Right renal cortex interstitium (tissue), 3 donors: Measurements from ENCODE around the gene FOSB. TPM values are rescaled to one million over a fixed set of nuclear protein-coding genes. Genes with fewer than 3 reads are reported as not detected.

Experiments used
- DNase-seq, 3 donors: peaks; one replicate each; pipeline ENCODE4 v3.0.0-alpha.2; 2013; ENCODE audit warnings: low read depth in 3 of 3, low spot score in 2 of 3
- polyA plus RNA-seq, 3 donors: library from polyadenylated mRNA; unstranded; fragments of 120-200 nt; gene quantifications; one replicate each; pipeline ENCODE4 v1.2.1, GENCODE V29; 2013; ENCODE audit not compliant: insufficient read length in 3 of 3

FOSB gene
- polyA plus RNA-seq, 3 donors, result 14.3 to 88.2 (median 22.1) TPM

- DNase-seq, result no peak
Observed at GRCh38 chr19:45517238-45517637, 49.4 kb downstream of the FOSB start.

- DNase-seq, result no peak
Observed at GRCh38 chr19:45517641-45518468, 50.1 kb downstream of the FOSB start.

- no peak for DNase-seq
Observed at GRCh38 chr19:45518469-45518826, 50.7 kb downstream of the FOSB start.

DNA sequence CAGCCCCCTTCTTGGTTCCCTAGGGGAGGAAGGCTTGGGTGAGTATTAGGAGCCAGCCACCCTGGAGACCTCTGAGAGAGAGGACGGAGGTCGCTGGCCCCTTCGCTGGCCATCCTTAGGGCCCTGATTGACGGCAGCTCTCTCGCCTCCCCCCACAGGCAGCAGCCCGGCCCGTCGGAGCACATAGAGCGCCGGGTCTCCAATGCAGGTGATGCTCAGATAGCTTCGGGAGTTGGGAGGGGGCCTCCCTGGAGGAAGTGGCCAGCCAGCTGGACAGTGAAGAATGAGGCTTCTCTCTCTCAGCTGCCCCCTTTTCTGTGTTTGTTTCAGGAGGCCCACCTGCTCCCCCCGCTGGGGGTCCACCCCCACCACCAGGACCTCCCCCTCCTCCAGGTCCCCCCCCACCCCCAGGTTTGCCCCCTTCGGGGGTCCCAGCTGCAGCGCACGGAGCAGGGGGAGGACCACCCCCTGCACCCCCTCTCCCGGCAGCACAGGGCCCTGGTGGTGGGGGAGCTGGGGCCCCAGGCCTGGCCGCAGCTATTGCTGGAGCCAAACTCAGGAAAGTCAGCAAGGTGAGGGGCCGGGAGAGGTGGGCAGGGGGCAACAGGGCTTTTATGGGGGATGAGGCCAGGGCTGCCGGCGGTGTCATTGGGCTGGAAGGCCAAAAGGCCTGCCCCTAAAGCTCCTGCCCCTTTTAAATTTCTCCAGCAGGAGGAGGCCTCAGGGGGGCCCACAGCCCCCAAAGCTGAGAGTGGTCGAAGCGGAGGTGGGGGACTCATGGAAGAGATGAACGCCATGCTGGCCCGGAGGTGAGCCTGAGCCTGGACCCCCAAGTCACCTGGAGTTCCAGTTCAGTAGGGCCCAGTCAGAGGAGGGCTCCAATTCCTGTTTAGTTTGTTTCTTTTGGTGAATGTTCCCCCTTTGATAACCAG, 54.5 kb downstream of the FOSB start:
- no peak for DNase-seq

DNA sequence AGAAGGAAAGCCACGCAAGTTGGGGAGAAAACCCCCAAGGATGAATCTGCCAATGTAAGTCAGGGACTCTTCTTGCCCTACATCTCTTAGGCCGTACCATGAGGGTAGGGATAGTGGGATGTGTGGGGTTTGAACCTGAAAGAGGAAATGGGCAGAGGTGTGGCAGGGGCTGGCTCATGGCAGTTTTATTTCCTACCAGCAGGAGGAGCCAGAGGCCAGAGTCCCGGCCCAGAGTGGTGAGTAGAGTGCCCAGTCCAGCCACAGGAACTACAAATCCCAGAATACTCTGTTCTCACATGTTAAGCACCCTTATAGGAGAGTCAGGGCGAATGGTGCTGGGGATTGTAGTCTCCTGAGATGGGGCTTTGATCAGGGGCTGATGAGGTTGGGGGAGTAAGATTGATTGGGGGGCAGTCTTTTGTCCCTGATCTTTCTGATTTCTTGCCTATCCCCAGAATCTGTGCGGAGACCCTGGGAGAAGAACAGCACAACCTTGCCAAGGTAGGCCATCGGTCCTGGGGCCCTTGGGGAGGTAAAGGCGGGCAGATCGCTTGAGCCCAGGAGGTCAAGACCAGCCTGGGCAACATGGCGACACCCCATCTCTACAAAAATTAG, 56.0 kb downstream of the FOSB start:
- DNase-seq, result peak; percentile 69 to 80 (median 72)

GRCh38 chr19:45524575-45525129, 56.9 kb downstream of the FOSB start:
- no peak for DNase-seq

Other genes with a start within 250 kb of the FOSB start
- gene EXOC3L2, start 222.6 kb upstream of the FOSB start, polyA plus RNA-seq, result 1 to 10 TPM; 6.0 to 7.1 (median 7.0) TPM
- 10 to 100 TPM; 38.3 to 41.9 (median 39.6) TPM for gene MARK4, start 216.7 kb upstream of the FOSB start, polyA plus RNA-seq
- 1 to 10 TPM in 1 of 3 donors, under 1 TPM in 2; 0.57 to 1.7 (median 0.79) TPM for gene CKM, start 145.1 kb upstream of the FOSB start, polyA plus RNA-seq
- gene KLC3, start 127.2 kb upstream of the FOSB start, polyA plus RNA-seq, result 1 to 10 TPM in 2 of 3 donors, under 1 TPM in 1; 0.97 to 1.1 (median 1.1) TPM
- gene ERCC2, start 97.4 kb upstream of the FOSB start, polyA plus RNA-seq, result 10 to 100 TPM; 27.7 to 34.3 (median 33.7) TPM
- gene PPP1R13L, start 62.9 kb upstream of the FOSB start, polyA plus RNA-seq, result 1 to 10 TPM; 6.2 to 8.9 (median 6.5) TPM
- gene POLR1G, start 61.4 kb upstream of the FOSB start, polyA plus RNA-seq, result 1 to 10 TPM; 2.8 to 3.6 (median 3.1) TPM
- gene ERCC1, start 44.1 kb upstream of the FOSB start, polyA plus RNA-seq, result 10 to 100 TPM; 62.5 to 68.7 (median 68.7) TPM
- gene RTN2, start 29.1 kb downstream of the FOSB start, polyA plus RNA-seq, result 10 to 100 TPM in 1 of 3 donors, 1 to 10 TPM in 2; 7.6 to 11.1 (median 9.0) TPM
- gene PPM1N, start 30.4 kb downstream of the FOSB start, polyA plus RNA-seq, result under 1 TPM in 2 of 3 donors, not detected in 1; 0.17 to 0.24 TPM
- gene VASP, start 39.5 kb downstream of the FOSB start, polyA plus RNA-seq, result 10 to 100 TPM; 45.6 to 49.3 (median 48.8) TPM
- 10 to 100 TPM in 2 of 3 donors, 1 to 10 TPM in 1; 9.7 to 12.0 (median 10.5) TPM for gene OPA3, start 116.8 kb downstream of the FOSB start, polyA plus RNA-seq
- gene GPR4, start 134.2 kb downstream of the FOSB start, polyA plus RNA-seq, result 1 to 10 TPM; 4.7 to 5.5 (median 4.9) TPM
- 10 to 100 TPM; 17.1 to 20.6 (median 17.2) TPM for gene EML2, start 171.4 kb downstream of the FOSB start, polyA plus RNA-seq
- under 1 TPM; 0.28 to 0.47 (median 0.43) TPM for gene GIPR, start 200.2 kb downstream of the FOSB start, polyA plus RNA-seq
- gene SNRPD2, start 224.0 kb downstream of the FOSB start, polyA plus RNA-seq, result 100 to 1,000 TPM; 326 to 373 (median 358) TPM
- gene QPCTL, start 224.7 kb downstream of the FOSB start, polyA plus RNA-seq, result 1 to 10 TPM; 7.1 to 7.6 (median 7.5) TPM